Erythroblast (primary cell): Measurements from ENCODE around the gene C12orf57.

Source experiments
- DNase-seq, 2 experiments: peaks; one replicate each; lab custom pipeline; 2025; lab: John Stamatoyannopoulos, UW
- GATA1 ChIP-seq: IDR thresholded peaks from 2 replicates; pipeline ENCODE4 v1.6.1; 2011; ENCODE audit warnings: low read depth, mild to moderate bottlenecking, control low read depth, low read length, moderate library complexity
- POLR2A ChIP-seq: IDR thresholded peaks from 2 replicates; pipeline ENCODE4 v1.6.1; 2011; ENCODE audit warnings: mild to moderate bottlenecking, low read length

C12orf57 gene

DNA sequence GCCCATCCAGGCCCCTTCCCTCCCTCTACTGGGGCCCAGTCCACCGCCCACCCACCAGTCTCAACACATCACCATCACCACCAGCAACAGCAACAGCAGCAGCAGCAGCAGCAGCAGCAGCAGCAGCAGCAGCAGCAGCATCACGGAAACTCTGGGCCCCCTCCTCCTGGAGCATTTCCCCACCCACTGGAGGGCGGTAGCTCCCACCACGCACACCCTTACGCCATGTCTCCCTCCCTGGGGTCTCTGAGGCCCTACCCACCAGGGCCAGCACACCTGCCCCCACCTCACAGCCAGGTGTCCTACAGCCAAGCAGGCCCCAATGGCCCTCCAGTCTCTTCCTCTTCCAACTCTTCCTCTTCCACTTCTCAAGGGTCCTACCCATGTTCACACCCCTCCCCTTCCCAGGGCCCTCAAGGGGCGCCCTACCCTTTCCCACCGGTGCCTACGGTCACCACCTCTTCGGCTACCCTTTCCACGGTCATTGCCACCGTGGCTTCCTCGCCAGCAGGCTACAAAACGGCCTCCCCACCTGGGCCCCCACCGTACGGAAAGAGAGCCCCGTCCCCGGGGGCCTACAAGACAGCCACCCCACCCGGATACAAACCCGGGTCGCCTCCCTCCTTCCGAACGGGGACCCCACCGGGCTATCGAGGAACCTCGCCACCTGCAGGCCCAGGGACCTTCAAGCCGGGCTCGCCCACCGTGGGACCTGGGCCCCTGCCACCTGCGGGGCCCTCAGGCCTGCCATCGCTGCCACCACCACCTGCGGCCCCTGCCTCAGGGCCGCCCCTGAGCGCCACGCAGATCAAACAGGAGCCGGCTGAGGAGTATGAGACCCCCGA lies 7.0 kb upstream of the C12orf57 start:
- TF ChIP-seq POLR2A (no peak), GATA1 (no peak)
- DNase-seq = peak in 1 of 2 experiments; percentile 54

DNA sequence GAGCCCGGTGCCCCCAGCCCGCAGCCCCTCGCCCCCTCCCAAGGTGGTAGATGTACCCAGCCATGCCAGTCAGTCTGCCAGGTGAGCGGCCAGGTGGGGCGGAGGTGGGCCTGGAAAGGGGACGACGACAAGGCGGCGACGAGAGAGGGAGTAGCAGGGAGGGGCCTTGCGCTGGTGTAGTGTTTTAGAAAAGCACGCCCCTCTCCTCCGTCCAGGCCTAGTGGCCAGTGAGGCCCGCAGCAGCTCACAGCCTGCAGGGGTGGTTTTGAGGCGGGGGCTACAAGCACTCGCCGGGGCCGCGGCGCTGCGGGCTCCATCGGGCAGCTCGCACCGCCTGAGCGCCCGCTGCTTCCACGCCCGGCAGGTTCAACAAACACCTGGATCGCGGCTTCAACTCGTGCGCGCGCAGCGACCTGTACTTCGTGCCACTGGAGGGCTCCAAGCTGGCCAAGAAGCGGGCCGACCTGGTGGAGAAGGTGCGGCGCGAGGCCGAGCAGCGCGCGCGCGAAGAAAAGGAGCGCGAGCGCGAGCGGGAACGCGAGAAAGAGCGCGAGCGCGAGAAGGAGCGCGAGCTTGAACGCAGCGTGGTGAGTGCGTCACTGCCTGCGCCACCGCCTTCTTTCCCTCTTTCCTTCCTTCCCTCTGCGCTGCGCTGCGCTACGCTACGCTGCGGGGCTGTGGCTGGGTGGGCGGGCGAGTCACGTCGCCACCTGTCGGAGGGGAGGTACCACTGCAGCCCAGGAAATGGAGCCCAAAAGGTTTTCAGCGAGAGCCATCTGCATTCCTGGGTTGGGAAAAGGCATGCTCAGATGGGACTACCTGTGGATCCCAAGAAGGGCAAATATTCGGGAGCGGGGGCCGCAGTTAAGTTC lies 6.1 kb upstream of the C12orf57 start:
- TF ChIP-seq GATA1 (no peak), POLR2A (peak; percentile 98)
- peak; percentile 97 for DNase-seq

DNA sequence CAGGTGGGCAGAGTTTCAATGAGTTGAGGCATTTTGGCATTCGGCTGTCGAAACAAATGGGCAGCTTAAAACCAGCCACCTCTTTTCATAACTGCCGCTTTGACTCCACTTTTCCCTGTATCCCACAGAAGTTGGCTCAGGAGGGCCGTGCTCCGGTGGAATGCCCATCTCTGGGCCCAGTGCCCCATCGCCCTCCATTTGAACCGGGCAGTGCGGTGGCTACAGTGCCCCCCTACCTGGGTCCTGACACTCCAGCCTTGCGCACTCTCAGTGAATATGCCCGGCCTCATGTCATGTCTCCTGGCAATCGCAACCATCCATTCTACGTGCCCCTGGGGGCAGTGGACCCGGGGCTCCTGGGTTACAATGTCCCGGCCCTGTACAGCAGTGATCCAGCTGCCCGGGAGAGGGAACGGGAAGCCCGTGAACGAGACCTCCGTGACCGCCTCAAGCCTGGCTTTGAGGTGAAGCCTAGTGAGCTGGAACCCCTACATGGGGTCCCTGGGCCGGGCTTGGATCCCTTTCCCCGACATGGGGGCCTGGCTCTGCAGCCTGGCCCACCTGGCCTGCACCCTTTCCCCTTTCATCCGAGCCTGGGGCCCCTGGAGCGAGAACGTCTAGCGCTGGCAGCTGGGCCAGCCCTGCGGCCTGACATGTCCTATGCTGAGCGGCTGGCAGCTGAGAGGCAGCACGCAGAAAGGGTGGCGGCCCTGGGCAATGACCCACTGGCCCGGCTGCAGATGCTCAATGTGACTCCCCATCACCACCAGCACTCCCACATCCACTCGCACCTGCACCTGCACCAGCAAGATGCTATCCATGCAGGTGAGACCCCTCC lies 5.2 kb upstream of the C12orf57 start:
- no peak for DNase-seq
- TF ChIP-seq POLR2A (no peak), GATA1 (no peak)

DNA sequence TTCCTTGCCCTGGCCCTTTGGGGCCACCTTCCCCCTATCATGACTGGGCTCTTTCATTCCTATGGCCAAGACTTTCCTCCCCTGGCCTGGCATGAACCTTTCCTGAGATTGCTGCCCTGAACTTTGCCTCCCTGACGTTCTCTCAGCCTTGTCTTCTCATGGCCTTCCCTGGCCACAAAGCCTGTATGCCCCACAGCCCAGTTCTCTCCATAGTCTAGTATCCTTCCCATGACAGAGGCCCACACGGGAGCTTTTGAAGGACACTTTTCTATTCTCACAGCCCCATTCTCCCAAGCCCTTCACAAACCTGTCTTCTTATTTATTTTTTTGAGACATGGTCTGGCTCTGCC lies 4.7 kb upstream of the C12orf57 start:
- TF ChIP-seq GATA1 (no peak), POLR2A (no peak)
- DNase-seq = no peak

DNA sequence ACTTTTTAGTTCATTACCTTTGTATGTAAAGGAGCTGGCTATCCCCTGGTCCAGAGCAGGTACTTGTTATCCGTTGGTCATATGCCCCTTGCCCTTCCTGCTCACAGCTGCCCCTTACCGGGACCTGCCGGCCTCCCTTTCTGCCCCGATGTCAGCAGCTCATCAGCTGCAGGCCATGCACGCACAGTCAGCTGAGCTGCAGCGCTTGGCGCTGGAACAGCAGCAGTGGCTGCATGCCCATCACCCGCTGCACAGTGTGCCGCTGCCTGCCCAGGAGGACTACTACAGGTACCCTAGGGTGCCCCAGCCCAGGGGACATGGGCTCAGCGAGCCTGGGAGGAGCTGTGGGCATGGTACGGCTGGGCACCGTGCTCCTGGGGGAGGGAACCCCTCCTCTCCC lies 2.6 kb upstream of the C12orf57 start:
- no peak for DNase-seq
- no peak for TF ChIP-seq POLR2A
- no peak for TF ChIP-seq GATA1

DNA sequence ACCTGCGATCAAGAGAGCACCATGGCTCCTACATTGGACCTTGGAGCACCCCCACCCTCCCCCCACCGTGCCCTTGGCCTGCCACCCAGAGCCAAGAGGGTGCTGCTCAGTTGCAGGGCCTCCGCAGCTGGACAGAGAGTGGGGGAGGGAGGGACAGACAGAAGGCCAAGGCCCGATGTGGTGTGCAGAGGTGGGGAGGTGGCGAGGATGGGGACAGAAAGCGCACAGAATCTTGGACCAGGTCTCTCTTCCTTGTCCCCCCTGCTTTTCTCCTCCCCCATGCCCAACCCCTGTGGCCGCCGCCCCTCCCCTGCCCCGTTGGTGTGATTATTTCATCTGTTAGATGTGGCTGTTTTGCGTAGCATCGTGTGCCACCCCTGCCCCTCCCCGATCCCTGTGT lies 2.0 kb upstream of the C12orf57 start:
- no peak for DNase-seq
- no peak for TF ChIP-seq GATA1
- TF ChIP-seq POLR2A = no peak

DNA sequence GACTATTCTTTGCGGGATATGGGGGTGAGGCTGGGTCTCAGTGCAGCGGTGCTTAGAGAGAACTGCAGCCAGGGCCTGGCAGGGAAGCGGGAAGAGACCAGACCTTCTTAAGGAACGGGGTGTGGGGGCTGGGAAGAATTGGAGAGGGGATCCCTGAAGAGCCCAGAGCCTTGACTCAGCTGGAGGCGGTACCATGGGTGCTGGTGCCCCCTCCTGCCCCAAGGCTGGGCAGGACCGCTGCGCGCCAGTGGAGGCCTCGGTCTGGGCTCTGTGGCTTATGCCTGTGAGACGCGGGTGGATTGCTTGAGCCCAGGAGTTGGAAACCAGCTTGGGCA lies 1.5 kb upstream of the C12orf57 start:
- TF ChIP-seq POLR2A = no peak
- no peak for TF ChIP-seq GATA1
- no peak for DNase-seq

DNA sequence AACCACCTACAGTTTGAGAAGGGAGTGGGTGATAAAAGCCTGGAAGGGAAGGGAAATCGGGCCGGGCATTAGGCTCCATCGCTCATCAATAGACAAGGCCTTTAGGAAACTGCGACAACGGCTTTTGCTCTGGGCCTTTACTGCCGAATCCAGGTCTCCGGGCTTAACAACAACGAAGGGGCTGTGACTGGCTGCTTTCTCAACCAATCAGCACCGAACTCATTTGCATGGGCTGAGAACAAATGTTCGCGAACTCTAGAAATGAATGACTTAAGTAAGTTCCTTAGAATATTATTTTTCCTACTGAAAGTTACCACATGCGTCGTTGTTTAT lies 467 bp upstream of the C12orf57 start:
- DNase-seq = peak; percentile 93
- TF ChIP-seq GATA1 (no peak), POLR2A (no peak)

DNA sequence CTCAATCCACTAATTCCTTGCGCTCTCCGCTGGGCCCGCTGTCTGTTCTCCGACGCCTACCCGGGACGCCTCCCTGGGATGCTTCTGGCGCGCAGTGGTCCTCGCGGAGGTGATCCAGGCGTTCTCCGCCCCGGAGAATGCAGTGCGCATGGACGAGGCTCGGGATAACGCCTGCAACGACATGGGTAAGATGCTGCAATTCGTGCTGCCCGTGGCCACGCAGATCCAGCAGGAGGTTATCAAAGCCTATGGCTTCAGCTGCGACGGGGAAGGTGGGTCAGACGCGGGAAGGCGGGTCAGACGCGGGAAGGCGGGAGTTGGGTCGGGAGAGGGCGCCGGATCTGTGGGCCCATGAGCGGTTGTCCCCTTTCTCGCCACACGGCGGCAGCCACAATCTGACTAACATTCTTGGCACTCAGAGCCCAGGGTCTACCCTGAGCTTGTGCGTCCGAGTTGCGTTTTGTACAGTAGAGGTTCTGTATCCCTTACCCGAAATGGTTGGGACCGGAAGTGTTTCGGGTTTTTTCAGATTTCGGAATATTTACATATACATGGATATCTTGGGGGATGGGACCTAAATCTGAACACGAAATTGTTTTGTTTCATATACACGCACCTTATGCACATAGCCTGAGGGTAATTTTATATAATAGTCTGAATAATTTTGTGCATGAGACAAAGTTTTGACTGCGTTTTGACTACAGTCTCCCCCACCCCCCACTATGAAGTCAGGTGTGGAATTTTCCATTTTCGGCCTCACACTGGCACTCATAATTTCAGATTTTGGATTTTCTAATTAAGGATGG lies 762 bp downstream of the C12orf57 start:
- TF ChIP-seq POLR2A (no peak), GATA1 (no peak)
- peak; percentile 92 to 94 for DNase-seq

DNA sequence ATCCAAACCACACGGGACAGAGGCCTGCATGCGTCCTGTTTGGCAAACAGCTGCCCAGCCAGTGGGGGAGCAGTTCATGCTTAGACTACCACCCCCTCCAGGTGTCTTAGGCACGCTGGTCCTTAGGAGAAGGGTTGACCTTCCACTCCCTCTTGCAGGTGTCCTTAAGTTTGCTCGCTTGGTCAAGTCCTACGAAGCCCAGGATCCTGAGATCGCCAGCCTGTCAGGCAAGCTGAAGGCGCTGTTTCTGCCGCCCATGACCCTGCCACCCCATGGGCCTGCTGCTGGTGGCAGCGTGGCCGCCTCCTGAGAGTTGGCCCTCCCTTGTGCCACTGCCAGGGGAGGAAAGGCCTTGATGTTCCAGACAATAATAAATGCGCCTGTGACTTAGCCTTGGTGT lies 1.8 kb downstream of the C12orf57 start:
- DNase-seq = no peak
- no peak for TF ChIP-seq GATA1
- TF ChIP-seq POLR2A = no peak

DNA sequence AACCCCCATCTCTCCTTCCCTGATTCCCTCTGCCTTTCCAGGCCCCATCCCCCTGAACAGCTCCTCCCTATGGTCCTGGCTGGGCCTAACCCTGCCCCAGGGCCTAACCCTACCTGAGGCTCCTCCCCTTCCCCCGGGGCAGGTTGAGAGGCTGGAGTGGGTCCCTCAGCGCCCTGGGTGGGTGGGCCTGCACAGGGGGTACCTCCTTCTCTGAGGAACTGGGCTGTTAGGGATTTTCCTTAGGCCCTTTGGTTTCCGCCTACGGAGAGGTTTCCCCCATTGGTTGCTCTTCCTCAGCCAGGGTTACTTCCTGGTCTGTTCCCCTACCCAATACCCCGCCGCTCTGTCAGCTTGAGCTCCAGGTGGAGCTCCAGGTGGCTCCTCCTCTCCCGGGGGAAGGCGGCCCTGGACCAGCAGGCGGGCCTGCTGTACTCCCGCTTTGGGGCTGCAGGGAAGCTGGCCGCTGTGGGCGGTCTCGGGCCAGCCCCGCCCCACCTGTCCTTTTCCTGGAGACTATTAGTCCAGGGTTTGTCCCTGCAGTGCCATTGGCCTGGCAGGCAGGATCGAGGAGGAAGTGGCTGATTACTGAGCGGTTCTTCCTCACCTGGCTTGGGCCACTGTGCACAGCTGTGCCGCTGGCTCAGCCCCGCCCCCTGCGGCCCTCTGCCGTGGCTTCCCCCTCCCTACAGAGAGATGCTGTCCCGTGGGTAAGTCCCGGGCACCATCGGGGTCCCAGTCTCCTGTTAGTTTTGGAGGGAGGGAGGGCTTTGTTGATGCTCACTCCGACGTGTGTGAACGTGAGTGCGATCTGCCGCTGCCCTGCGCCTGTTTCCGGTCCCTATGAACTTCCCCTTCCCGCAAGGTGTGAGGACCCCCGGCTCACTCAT lies 2.5 kb downstream of the C12orf57 start:
- TF ChIP-seq GATA1 = no peak
- TF ChIP-seq POLR2A = peak; percentile 38
- DNase-seq = no peak

DNA sequence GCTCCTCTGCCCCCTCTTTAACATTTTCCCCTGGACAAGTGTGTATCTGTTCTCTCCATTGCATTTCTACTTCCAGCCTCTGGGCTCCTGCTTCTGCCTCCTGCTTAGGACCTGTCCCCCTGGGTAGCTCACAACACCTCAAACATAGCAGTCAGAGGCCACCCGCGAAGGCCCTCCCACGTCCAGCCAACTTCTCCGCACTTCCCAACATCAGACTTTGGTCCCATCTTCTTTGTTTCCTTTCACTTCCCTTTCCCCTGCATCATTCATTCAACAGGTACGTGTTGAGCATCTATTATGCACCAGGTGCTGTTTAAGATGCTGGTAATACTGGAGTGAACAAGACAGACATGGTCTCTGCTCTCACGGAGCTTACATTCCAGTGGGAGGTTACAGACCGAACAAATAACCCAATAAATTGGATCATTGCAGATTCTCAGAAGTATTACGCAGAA lies 3.1 kb downstream of the C12orf57 start:
- no peak for DNase-seq
- TF ChIP-seq POLR2A (no peak), GATA1 (no peak)

DNA sequence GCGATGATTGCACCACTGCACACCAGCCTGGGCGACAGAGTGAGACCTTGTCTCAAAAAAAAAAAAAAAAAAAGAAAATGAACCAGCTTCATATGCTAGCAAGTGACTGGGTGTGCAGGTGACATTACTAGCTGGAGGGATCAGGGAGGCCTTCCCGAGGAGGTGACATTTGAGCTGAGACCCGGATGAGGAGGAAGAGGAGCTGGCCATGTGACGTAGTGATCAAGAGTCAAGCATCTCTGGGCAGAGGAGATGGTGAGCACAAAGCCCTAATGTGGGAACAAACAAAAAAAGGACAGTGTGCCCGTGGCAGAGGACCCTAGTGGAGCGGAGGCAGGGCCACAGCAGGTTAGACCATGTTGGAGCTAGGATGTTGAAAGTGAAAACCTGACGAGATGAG lies 3.8 kb downstream of the C12orf57 start:
- no peak for DNase-seq
- TF ChIP-seq POLR2A = no peak
- no peak for TF ChIP-seq GATA1
